Urinary bladder (tissue), 4 donors: ENCODE measurements around the gene MYRIP. TPM values are rescaled to one million over a fixed set of nuclear protein-coding genes. Genes with fewer than 3 reads are reported as not detected.
"Not testable (repeated sequence)": the region's sequence is repeated elsewhere in the genome, so short reads cannot be mapped to it uniquely, and the experiment has no call there.

Experiments used
- DNase-seq: peaks from one replicate; pipeline ENCODE4 v3.0.0-alpha.2; 2015; ENCODE audit errors: extremely low spot score
- H3K27ac ChIP-seq: one replicate; pipeline ENCODE4 v1.5.1; 2013; ENCODE audit warnings: low read depth, mild to moderate bottlenecking, moderate library complexity
- H3K36me3 ChIP-seq: one replicate; pipeline ENCODE4 v1.6.1; 2013; ENCODE audit warnings: mild to moderate bottlenecking, moderate library complexity; ENCODE audit not compliant: insufficient read depth
- H3K4me1 ChIP-seq: one replicate; pipeline ENCODE4 v1.6.1; 2013; ENCODE audit warnings: mild to moderate bottlenecking, moderate library complexity; ENCODE audit not compliant: insufficient read depth
- H3K4me3 ChIP-seq: one replicate; pipeline ENCODE4 v1.5.1; 2013; ENCODE audit warnings: low read depth, low read length
- WGBS: extraction: QIAGEN DNeasy Blood & Tissue Kit; methylation state at CpG from one replicate; pipeline ENCODE4 v1.1.7; 2013; 5-methylcytosine and 5-hydroxymethylcytosine counted together
- polyA plus RNA-seq: library from polyadenylated mRNA; stranded (reverse); fragments of 200-250 nt; gene quantifications from one replicate; pipeline ENCODE4 v1.2.3, GENCODE V29; 2013
- total RNA-seq: library from RNA; depleted of rRNA; stranded (reverse); fragments of >200 nt; gene quantifications from one replicate; pipeline ENCODE4 v1.2.3, GENCODE V29; 2014
- donor health status: healthy with polysubstance abuse.
- donor health status: healthy.

The MYRIP gene
- total RNA-seq (2.9 TPM), polyA plus RNA-seq (4.4 TPM)

GRCh38 chr3:39809181-39809994 is at the start of gene MYRIP:
Gene MYRIP, plus strand, starts transcription at chr3:39809609. Its CDS starts 91,208 bp downstream, at chr3:39900817.
- Histone ChIP-seq H3K36me3 (no peaks in the 10 kb centered on the region), H3K4me1 (no peaks in the 10 kb centered on the region), H3K4me3 (peak within 1 kb of the TSS; percentile 51), H3K27ac (no peak within 1 kb of the TSS)
- WGBS, result under 1% methylated on average over 102 of the region's 103 CpGs
- DNase-seq, result peak; percentile 4

DNA sequence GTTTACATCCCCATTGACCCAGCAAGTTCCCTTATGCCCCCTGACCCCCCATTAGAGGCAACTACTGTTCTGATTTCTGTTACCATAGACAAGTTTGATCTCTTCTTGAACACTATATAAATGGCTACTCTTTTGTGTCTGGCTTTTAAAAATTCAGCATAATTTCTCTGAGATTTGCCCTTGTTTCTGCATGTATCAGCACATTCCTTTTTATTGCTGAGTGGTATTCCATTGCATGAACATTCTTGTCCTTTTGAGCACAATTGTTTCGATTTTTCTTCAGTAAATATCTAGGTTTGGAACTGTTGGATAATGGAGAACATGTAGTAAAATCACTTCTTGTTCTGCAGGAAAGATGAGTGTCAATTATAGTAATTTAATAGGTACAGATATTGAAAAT is 49.1 kb upstream of the MYRIP start:
- Histone ChIP-seq H3K4me3 (no peak overlapping the region), H3K36me3 (no peaks in the 10 kb centered on the region), H3K4me1 (no peaks in the 10 kb centered on the region), H3K27ac (no peak overlapping the region)
- WGBS, result 77% methylated on average over 1 of the region's 1 CpG
- no peak for DNase-seq

DNA sequence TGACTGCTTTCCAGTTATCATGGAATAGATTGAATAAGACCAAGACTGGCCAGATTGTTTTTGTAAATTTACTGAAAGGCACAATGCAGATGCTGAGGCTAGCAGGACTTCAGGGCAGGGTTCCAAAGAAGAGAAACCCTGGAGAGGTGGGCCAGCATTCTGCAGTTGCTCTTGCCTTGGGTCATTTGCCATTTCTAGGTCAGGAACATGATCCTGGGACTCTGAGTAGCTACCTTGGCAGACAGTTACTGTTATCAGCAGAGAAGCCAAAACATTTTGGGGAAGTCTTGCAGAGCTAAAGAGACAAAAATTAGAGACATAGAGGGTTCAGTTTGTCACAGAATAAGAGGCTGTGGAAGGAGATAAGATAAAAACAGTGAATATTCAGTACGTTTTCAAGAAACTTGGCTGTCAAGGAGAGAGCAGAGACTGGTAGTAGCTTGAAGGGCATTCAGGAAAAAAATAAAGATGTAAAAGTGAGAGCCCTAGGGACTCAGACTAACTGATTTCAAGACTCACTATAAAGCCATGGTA is 46.8 kb upstream of the MYRIP start:
- WGBS, result 29% methylated on average over 1 of the region's 1 CpG

GRCh38 chr3:39763390-39763789 is 46.0 kb upstream of the MYRIP start:
- H3K36me3 ChIP-seq, result no peaks in the 10 kb centered on the region
- H3K27ac ChIP-seq, result no peak overlapping the region
- DNase-seq, result no peak
- H3K4me1 ChIP-seq, result no peaks in the 10 kb centered on the region
- H3K4me3 ChIP-seq, result no peak overlapping the region

More for the DNA sequence above, 46.8 kb upstream of the MYRIP start:
- H3K36me3 ChIP-seq, result no peaks in the 10 kb centered on the region
- H3K27ac ChIP-seq, result no peak overlapping the region
- no peaks in the 10 kb centered on the region for H3K4me1 ChIP-seq
- DNase-seq, result no peak
- H3K4me3 ChIP-seq, result no peak overlapping the region

DNA sequence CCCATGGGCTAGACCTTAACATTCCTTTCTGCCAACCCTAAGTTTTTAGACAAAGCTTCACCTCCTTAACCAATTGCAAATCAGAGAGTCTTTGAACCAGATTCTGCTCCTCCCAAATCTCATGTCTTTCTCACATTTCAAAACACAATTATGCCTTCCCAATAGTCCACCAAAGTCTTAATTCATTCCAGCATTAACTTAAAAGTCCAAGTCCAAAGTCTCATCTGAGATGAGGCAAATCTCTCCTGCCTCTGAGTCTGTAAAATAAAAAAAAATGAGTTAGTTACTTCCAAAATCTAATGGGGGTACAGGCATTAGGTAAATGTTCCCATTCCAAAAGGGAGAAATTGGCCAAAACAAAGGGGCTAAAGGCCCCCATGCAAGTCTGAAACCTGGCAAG is 43.8 kb upstream of the MYRIP start:
- no peak for DNase-seq
- no peaks in the 10 kb centered on the region for H3K36me3 ChIP-seq

DNA sequence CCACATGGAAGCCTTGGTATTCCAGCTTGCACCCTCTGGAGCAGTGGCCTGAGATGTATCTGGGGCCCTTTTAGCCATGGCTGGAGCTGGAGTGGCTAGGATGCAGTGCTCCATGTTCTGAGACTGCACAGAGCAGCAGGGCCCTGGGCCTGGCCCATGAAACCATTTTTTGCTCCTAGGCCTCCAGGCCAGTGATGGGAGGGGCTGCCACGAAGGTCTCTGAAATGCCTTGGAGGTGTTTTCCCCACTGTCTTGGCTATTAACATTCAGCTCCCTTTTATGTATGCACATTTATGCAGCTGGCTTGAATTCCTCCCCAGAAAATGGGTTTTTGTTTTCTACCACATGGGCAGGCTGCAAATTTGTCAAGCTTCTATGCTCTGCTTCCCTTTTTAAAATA is 43.0 kb upstream of the MYRIP start:
- Histone ChIP-seq H3K27ac (no peak overlapping the region), H3K36me3 (no peaks in the 10 kb centered on the region), H3K4me3 (no peak overlapping the region), H3K4me1 (no peaks in the 10 kb centered on the region)
- no peak for DNase-seq
- WGBS, result 52% methylated on average over 1 of the region's 1 CpG

More for the DNA sequence above, 43.8 kb upstream of the MYRIP start:
- Histone ChIP-seq H3K4me3 (no peak overlapping the region), H3K4me1 (no peaks in the 10 kb centered on the region), H3K27ac (no peak overlapping the region)

DNA sequence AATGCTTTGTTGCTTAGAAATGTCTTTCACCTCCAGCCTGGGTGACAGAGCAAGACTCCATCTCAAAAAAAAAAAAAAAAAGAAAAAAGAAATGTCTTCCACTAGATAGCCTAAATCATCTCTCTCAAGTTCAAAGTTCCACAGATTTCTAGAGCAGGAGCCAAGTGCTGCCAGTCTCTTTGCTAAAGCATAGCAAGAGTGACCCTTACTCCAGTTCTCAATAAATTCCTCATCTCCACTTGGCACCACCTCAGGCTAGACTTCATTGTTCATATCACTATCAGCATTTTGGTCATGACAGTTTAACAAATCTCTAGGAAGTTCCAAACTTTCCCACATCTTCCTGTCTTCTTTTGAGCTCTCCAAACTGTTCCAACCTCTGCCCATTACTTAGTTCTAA is 42.5 kb upstream of the MYRIP start:
- DNase-seq, H3K4me1 ChIP-seq, H3K36me3 ChIP-seq, H3K4me3 ChIP-seq, H3K27ac ChIP-seq: not testable (repeated sequence)

DNA sequence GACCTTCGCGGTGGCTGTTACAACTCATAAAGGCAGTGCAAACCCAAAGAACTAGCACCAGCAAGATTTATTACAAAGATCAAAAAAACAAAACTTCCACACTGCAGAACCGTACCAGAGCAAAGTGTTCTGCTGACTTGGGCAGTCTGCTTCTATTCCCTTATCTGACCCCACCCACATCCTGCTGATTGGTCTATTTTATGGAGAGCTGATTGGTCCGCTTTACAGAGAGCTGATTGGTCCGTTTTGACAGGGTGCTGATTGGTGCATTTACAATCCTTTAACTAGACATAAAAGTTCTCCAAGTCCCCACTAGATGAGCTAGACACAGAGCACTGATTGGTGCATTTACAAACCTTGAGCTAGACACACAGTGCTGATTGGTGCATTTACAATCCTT is 31.2 kb upstream of the MYRIP start:
- WGBS, result 84% methylated on average over 5 of the region's 5 CpGs
- not testable (repeated sequence) for H3K36me3 ChIP-seq, H3K27ac ChIP-seq, H3K4me1 ChIP-seq, H3K4me3 ChIP-seq, DNase-seq

GRCh38 chr3:39779511-39780230 is 29.7 kb upstream of the MYRIP start:
- H3K36me3 ChIP-seq, result no peaks in the 10 kb centered on the region
- 91% methylated on average over 40 of the region's 40 CpGs for WGBS
- no peak overlapping the region for H3K4me3 ChIP-seq
- no peak overlapping the region for H3K27ac ChIP-seq
- no peaks in the 10 kb centered on the region for H3K4me1 ChIP-seq
- DNase-seq, result no peak

- Histone ChIP-seq H3K36me3 (no peaks in the 10 kb centered on the region), H3K27ac (no peak overlapping the region), H3K4me1 (no peaks in the 10 kb centered on the region), H3K4me3 (no peak overlapping the region)
- WGBS, result 69% methylated on average over 4 of the region's 4 CpGs
- DNase-seq, result no peak
Observed at GRCh38 chr3:39780352-39780751, 29.1 kb upstream of the MYRIP start.

GRCh38 chr3:39781025-39781424 is 28.4 kb upstream of the MYRIP start:
- Histone ChIP-seq H3K4me1 (no peaks in the 10 kb centered on the region), H3K4me3 (no peak overlapping the region), H3K36me3 (no peaks in the 10 kb centered on the region), H3K27ac (no peak overlapping the region)
- no peak for DNase-seq
- 59% methylated on average over 1 of the region's 1 CpG for WGBS

DNA sequence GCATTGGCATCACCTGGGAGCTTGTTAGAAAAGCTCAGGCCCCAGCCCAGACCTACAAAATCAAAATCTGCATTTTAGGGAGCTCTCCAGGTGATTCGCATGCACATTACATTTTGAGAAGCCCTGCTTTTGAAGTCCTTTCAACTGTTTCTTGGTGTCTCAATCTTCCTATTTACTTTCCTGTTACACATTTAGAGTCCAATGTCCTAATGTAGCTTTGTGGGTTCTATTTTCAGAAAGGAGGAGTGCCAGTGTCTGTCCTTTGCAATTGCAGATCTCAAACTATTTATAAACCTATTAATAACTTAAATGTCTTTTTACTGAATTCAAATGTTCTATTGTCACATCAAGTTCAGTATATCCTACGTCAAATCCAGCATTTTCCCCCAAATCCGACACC is 27.8 kb upstream of the MYRIP start:
- Histone ChIP-seq H3K36me3 (no peaks in the 10 kb centered on the region), H3K27ac (no peak overlapping the region), H3K4me3 (no peak overlapping the region), H3K4me1 (no peaks in the 10 kb centered on the region)
- 88% methylated on average over 3 of the region's 3 CpGs for WGBS
- DNase-seq, result no peak

- peak; percentile 29 for DNase-seq
- 49% methylated on average over 4 of the region's 4 CpGs for WGBS
- no peak overlapping the region for H3K27ac ChIP-seq
- no peaks in the 10 kb centered on the region for H3K36me3 ChIP-seq
- H3K4me1 ChIP-seq, result no peaks in the 10 kb centered on the region
- H3K4me3 ChIP-seq, result no peak overlapping the region
Observed at GRCh38 chr3:39783680-39784079, 25.7 kb upstream of the MYRIP start.

DNA sequence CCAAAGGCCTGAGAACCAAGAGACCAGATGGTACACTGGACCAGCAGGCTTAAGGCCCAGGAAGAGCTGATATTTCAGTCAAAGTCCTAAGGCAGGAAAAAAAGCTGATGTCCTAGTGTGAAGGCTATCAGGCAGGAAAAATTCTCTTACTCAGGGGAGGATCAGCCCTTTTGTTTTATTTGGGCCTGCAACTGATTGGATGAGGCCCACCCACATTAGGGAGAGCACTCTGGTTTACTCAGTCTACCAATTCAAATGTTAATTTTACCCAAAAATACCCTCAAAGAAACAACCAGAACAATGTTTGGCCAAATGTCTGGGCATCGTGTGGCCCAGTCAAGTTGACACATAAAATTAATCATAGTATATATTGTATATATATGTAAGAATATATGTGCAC is 24.5 kb upstream of the MYRIP start:
- Histone ChIP-seq H3K36me3 (no peaks in the 10 kb centered on the region), H3K27ac (no peak overlapping the region), H3K4me3 (no peak overlapping the region), H3K4me1 (no peaks in the 10 kb centered on the region)
- WGBS, result 78% methylated on average over 1 of the region's 1 CpG
- DNase-seq, result no peak
